ENCODE results near the gene GRID1.
"Not testable (repeated sequence)": the region's sequence is repeated elsewhere in the genome, so short reads cannot be mapped to it uniquely, and the experiment has no call there.

Gene GRID1

GRCh38 chr10:85934586-85934985 lies 432.0 kb downstream of the GRID1 start:
- DNase-seq (ENCODE audit: low read depth), result no peak
- H3K4me3 ChIP-seq (ENCODE audit: low read depth, low read length), result no peak overlapping the region
- TF ChIP-seq, protein P1, sequence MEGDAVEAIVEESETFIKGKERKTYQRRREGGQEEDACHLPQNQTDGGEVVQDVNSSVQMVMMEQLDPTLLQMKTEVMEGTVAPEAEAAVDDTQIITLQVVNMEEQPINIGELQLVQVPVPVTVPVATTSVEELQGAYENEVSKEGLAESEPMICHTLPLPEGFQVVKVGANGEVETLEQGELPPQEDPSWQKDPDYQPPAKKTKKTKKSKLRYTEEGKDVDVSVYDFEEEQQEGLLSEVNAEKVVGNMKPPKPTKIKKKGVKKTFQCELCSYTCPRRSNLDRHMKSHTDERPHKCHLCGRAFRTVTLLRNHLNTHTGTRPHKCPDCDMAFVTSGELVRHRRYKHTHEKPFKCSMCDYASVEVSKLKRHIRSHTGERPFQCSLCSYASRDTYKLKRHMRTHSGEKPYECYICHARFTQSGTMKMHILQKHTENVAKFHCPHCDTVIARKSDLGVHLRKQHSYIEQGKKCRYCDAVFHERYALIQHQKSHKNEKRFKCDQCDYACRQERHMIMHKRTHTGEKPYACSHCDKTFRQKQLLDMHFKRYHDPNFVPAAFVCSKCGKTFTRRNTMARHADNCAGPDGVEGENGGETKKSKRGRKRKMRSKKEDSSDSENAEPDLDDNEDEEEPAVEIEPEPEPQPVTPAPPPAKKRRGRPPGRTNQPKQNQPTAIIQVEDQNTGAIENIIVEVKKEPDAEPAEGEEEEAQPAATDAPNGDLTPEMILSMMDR (conservative IDR thresholded peaks at IDR 0.05; ENCODE audit: low read depth, low read length), result no peak

DNA sequence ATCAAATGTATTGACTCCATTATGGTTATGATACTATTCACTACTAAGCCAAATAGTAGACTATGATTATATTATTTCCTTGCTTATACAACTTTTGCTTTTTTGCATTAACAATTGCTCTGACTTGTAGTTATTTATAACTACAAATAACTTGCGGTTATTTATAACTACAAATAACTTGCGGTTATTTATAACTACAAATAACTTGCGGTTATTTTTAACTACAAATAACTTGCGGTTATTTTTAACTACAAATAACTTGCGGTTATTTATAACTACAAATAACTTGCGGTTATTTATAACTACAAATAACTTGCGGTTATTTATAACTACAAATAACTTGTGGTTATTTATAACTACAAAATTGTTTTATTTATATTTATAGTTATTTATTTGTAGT lies 436.6 kb downstream of the GRID1 start:
- H3K4me3 ChIP-seq (ENCODE audit: low read depth, low read length); DNase-seq (ENCODE audit: low read depth): not testable (repeated sequence)

DNA sequence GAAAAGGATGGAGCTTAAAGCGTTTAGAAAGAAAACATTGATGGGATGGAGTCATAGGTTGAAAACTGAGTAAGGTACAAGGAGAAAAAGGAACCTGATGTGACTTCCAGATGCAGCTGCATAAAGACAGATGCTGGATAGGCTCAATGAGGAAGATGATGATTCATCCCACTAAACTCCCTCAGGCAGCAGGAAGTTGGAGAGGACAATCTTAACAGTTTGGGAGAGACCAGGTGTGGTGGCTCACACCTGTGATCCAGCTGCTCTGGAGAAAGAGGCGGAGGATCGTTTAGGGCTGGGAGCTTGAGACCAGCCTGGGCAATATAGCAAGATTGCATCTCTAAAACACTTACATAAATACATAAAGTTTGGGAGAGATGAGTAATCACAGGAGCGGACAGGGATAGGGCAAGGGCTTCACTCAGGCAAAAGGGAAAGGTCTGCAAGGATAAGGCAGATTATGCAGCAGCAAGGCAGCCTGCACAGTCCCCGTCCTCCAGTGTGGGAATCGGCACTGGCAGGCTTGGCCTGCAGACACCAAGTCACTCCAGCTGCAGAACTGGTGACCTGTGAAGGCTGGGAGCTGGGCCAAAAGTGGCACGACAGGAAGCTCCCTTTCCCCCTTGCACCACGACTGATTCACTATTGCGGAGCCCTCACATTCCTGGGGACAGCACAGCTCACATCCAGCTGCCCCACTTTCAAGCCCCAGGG lies 438.5 kb downstream of the GRID1 start:
- TF ChIP-seq, protein P1 (conservative IDR thresholded peaks at IDR 0.05; ENCODE audit: low read depth, low read length), result no peak
- no peak overlapping the region for H3K4me3 ChIP-seq (ENCODE audit: low read depth, low read length)
- DNase-seq (ENCODE audit: low read depth), result no peak

GRCh38 chr10:85926986-85927385 lies 439.6 kb downstream of the GRID1 start:
- TF ChIP-seq, protein P1 (conservative IDR thresholded peaks at IDR 0.05; ENCODE audit: low read depth, low read length), result no peak
- no peak overlapping the region for H3K4me3 ChIP-seq (ENCODE audit: low read depth, low read length)
- no peak for DNase-seq (ENCODE audit: low read depth)

GRCh38 chr10:85926136-85926535 lies 440.5 kb downstream of the GRID1 start:
- TF ChIP-seq, protein P1 (conservative IDR thresholded peaks at IDR 0.05; ENCODE audit: low read depth, low read length), result no peak
- DNase-seq (ENCODE audit: low read depth), result no peak
- no peak overlapping the region for H3K4me3 ChIP-seq (ENCODE audit: low read depth, low read length)

GRCh38 chr10:85925201-85925750 lies 441.3 kb downstream of the GRID1 start:
- DNase-seq (ENCODE audit: low read depth), result no peak
- TF ChIP-seq, protein P1 (conservative IDR thresholded peaks at IDR 0.05; ENCODE audit: low read depth, low read length), result no peak

GRCh38 chr10:85924382-85925102 lies 442.1 kb downstream of the GRID1 start:
- TF ChIP-seq, protein P1 (conservative IDR thresholded peaks at IDR 0.05; ENCODE audit: low read depth, low read length), result no peak
- DNase-seq (ENCODE audit: low read depth), result no peak
- no peak overlapping the region for H3K4me3 ChIP-seq (ENCODE audit: low read depth, low read length)

More at GRCh38 chr10:85925201-85925750, 441.3 kb downstream of the GRID1 start:
- H3K4me3 ChIP-seq (ENCODE audit: low read depth, low read length), result no peak overlapping the region

Measured in choroid plexus epithelial cell (primary cell).